Ishikawa (cell line): ENCODE measurements around the gene ERN1.

Experiments
- CEBPB ChIP-seq: IDR thresholded peaks from 2 replicates; pipeline ENCODE4 v1.6.1; 2012
- CREB1 ChIP-seq: IDR thresholded peaks from 2 replicates; pipeline ENCODE4 v1.6.1; 2012; ENCODE audit warnings: low read depth
- EGR1 ChIP-seq: IDR thresholded peaks from 2 replicates; pipeline ENCODE4 v1.6.1; 2012
- EP300 ChIP-seq: IDR thresholded peaks from 2 replicates; pipeline ENCODE4 v1.6.1; 2012; ENCODE audit warnings: borderline replicate concordance
- FOXM1 ChIP-seq: IDR thresholded peaks from 2 replicates; pipeline ENCODE4 v1.6.1; 2012; ENCODE audit warnings: low read depth, borderline replicate concordance
- MAX ChIP-seq: IDR thresholded peaks from 2 replicates; pipeline ENCODE4 v1.6.1; 2012
- NFIC ChIP-seq: IDR thresholded peaks from 2 replicates; pipeline ENCODE4 v1.6.1; 2012
- RAD21 ChIP-seq: IDR thresholded peaks from 2 replicates; pipeline ENCODE4 v1.6.1; 2012; ENCODE audit warnings: low read depth
- TAF1 ChIP-seq: IDR thresholded peaks from 2 replicates; pipeline ENCODE4 v1.6.1; 2012; ENCODE audit warnings: low read depth, mild to moderate bottlenecking
- TCF12 ChIP-seq: IDR thresholded peaks from 2 replicates; pipeline ENCODE4 v1.6.1; 2012; ENCODE audit warnings: low read depth
- TEAD4 ChIP-seq: IDR thresholded peaks from 2 replicates; pipeline ENCODE4 v1.6.1; 2012
- YY1 ChIP-seq: IDR thresholded peaks from 2 replicates; pipeline ENCODE4 v1.6.1; 2012; ENCODE audit warnings: low read depth
- ZBTB7A ChIP-seq: IDR thresholded peaks from 2 replicates; pipeline ENCODE4 v1.6.1; 2012; ENCODE audit warnings: low read depth
- TF ChIP-seq, protein P1 (sequence below): IDR thresholded peaks from 2 replicates; pipeline ENCODE4 v1.6.1; 2012; ENCODE audit warnings: low read depth, mild to moderate bottlenecking
- TF ChIP-seq, protein P2 (sequence below): IDR thresholded peaks from 2 replicates; pipeline ENCODE4 v1.6.1; 2012

ERN1 gene

DNA sequence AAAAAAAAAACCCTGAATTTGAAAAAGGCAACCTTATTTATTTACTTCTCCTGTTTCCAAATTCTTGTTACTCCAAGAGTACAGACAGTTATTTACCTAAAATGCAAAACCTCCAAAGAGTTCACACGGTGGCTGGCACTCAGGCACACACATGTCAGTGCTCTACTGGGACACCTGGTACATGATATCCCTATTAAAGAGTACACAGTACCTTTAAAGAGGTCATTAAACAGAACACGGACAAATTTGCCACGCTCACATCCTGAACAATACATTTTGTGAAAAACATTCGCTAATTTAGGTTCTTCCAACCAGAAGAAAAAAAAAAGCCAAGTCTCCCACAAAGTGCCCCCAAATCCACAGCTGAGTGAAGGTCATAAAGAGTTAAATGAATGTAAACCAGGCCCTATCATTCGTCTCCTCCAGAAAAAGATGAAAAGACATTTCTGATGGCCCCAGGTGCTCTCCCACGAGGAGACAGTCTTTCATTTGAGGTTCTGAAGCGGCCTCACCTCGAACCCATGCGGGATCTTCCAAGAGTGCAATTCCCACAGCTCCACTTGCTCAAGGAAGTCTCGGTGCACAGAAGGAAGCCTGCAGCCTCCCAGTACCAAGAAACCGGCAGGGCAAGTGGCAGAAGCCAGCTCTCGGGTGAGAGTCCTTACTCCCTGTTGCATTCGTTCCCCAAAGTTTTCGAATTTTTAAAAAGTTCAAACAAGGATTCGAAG lies 993 bp downstream of the ERN1 start:
- TF ChIP-seq TEAD4 (no peak), EP300 (no peak), RAD21 (no peak), FOXM1 (no peak), NFIC (no peak), EGR1 (no peak), ZBTB7A (no peak), TCF12 (no peak), CEBPB (no peak), MAX (no peak), TAF1 (no peak), CREB1 (no peak), YY1 (no peak)
- TF ChIP-seq, protein P1, sequence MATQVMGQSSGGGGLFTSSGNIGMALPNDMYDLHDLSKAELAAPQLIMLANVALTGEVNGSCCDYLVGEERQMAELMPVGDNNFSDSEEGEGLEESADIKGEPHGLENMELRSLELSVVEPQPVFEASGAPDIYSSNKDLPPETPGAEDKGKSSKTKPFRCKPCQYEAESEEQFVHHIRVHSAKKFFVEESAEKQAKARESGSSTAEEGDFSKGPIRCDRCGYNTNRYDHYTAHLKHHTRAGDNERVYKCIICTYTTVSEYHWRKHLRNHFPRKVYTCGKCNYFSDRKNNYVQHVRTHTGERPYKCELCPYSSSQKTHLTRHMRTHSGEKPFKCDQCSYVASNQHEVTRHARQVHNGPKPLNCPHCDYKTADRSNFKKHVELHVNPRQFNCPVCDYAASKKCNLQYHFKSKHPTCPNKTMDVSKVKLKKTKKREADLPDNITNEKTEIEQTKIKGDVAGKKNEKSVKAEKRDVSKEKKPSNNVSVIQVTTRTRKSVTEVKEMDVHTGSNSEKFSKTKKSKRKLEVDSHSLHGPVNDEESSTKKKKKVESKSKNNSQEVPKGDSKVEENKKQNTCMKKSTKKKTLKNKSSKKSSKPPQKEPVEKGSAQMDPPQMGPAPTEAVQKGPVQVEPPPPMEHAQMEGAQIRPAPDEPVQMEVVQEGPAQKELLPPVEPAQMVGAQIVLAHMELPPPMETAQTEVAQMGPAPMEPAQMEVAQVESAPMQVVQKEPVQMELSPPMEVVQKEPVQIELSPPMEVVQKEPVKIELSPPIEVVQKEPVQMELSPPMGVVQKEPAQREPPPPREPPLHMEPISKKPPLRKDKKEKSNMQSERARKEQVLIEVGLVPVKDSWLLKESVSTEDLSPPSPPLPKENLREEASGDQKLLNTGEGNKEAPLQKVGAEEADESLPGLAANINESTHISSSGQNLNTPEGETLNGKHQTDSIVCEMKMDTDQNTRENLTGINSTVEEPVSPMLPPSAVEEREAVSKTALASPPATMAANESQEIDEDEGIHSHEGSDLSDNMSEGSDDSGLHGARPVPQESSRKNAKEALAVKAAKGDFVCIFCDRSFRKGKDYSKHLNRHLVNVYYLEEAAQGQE: no peak
- TF ChIP-seq, protein P2, sequence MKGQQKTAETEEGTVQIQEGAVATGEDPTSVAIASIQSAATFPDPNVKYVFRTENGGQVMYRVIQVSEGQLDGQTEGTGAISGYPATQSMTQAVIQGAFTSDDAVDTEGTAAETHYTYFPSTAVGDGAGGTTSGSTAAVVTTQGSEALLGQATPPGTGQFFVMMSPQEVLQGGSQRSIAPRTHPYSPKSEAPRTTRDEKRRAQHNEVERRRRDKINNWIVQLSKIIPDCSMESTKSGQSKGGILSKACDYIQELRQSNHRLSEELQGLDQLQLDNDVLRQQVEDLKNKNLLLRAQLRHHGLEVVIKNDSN: no peak

DNA sequence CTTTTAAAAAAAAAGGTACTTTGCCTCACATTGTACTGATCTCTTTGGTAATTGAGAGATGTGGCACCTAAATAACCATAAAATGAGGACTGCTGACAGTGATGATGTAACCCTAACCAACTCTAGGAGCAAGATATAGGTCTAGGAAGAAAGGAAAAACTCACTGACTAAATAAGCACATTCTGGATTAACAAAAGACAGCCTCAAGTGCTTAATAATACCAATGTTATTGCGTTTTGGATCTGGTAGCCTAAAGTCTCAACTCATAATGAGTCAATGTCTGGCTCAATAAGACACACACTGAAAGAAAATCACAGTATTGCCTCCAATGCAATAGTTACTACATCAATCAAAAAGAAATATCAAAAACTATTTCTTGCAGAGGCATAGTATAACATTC lies 3.0 kb downstream of the ERN1 start:
- no peak for TF ChIP-seq TAF1
- no peak for TF ChIP-seq MAX
- TF ChIP-seq, protein P2: no peak
- TF ChIP-seq, protein P1: no peak
- no peak for TF ChIP-seq TCF12
- no peak for TF ChIP-seq YY1
- no peak for TF ChIP-seq CREB1
- TF ChIP-seq RAD21: no peak
- TF ChIP-seq TEAD4: no peak
- no peak for TF ChIP-seq EGR1

DNA sequence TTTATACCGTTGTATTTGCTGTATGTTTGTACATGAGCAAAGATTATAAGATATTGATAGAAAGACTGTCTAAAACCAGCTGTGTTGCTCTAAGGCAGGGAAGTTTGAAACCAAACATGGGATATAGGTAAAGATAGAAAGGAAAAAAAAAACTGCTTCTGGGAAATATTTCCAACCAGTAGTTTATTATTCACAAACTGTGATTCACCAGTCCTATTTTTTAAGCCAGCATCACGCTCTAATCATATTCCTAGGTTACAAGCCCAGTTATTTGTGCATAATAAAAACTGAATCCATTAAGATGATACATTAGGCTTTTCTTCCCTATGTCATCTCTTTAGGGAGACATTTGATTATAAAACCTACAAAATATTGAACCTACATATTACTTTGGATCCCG lies 4.0 kb downstream of the ERN1 start:
- TF ChIP-seq ZBTB7A (no peak), TEAD4 (no peak), TCF12 (no peak), CREB1 (no peak)
- TF ChIP-seq, protein P2: no peak

DNA sequence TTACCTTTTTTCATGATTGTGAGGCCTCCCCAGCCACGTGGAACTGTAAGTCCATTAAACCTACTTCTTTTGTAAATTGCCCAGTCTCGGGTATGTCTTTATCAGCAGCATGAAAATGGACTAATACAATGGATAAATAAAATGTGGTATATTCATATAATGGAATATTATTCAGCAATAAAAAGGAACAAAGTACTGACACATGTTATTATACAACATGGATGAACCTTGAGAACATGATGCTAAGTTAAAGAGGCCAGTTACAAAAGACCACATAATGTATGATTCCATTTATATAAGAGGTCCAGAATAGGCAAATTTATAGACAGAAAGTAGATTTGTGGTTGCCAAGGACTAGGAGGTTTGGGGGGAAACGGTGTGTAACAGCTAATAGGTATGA lies 5.3 kb downstream of the ERN1 start:
- TF ChIP-seq, protein P2: no peak
- no peak for TF ChIP-seq NFIC
- TF ChIP-seq TAF1: no peak
- TF ChIP-seq EP300: no peak
- no peak for TF ChIP-seq YY1
- no peak for TF ChIP-seq TEAD4
- no peak for TF ChIP-seq MAX
- no peak for TF ChIP-seq CREB1
- TF ChIP-seq ZBTB7A: no peak
- no peak for TF ChIP-seq EGR1
- TF ChIP-seq, protein P1: no peak
- TF ChIP-seq RAD21: no peak
- TF ChIP-seq FOXM1: no peak
- no peak for TF ChIP-seq CEBPB
- TF ChIP-seq TCF12: no peak
